Activated CD4-positive, CD25-positive, alpha-beta regulatory T cell treated with anti-CD3 and anti-CD28 coated beads, Interleukin-2, amount 50 U/mL, for 72 hours (primary cell): ENCODE results near the gene METTL26.
"Not testable (repeated sequence)": the region's sequence is repeated elsewhere in the genome, so short reads cannot be mapped to it uniquely, and the experiment has no call there.

Source experiments
- DNase-seq: peaks from one replicate; pipeline ENCODE4 v3.0.0; 2021

The METTL26 gene

GRCh38 chr16:624526-625070 lies 11.5 kb downstream of the METTL26 start:
- DNase-seq: no peak

GRCh38 chr16:622920-623280 lies 13.2 kb downstream of the METTL26 start:
- no peak for DNase-seq

GRCh38 chr16:621526-622105 lies 14.5 kb downstream of the METTL26 start:
- DNase-seq: no peak

GRCh38 chr16:620700-621525 lies 15.2 kb downstream of the METTL26 start:
- no peak for DNase-seq

GRCh38 chr16:619476-620100 lies 16.5 kb downstream of the METTL26 start:
- no peak for DNase-seq

- DNase-seq: no peak
Measured at GRCh38 chr16:617855-618254, 18.2 kb downstream of the METTL26 start.

- no peak for DNase-seq
Measured at GRCh38 chr16:616733-617586, 19.1 kb downstream of the METTL26 start.

- no peak for DNase-seq
Measured at GRCh38 chr16:615122-615521, 21.0 kb downstream of the METTL26 start.

- DNase-seq: peak; percentile 61
Measured at GRCh38 chr16:610513-611381, 25.4 kb downstream of the METTL26 start.

- no peak for DNase-seq
Measured at GRCh38 chr16:609984-610383, 26.1 kb downstream of the METTL26 start.

GRCh38 chr16:609316-609715 lies 26.8 kb downstream of the METTL26 start:
- no peak for DNase-seq

- DNase-seq: peak; percentile 57
Measured at GRCh38 chr16:608019-608418, 28.1 kb downstream of the METTL26 start.

GRCh38 chr16:606656-607307 lies 29.3 kb downstream of the METTL26 start:
- DNase-seq: no peak

- DNase-seq: no peak
Measured at GRCh38 chr16:603933-604332, 32.2 kb downstream of the METTL26 start.

GRCh38 chr16:600781-601180 lies 35.3 kb downstream of the METTL26 start:
- DNase-seq: no peak

- no peak for DNase-seq
Measured at GRCh38 chr16:598823-599739, 37.0 kb downstream of the METTL26 start.

GRCh38 chr16:597655-598054 lies 38.5 kb downstream of the METTL26 start:
- DNase-seq: not testable (repeated sequence)

- no peak for DNase-seq
Measured at GRCh38 chr16:596736-597060, 39.4 kb downstream of the METTL26 start.

- DNase-seq: no peak
Measured at GRCh38 chr16:595942-596735, 40.0 kb downstream of the METTL26 start.
